Heart left ventricle (tissue), 16 donors: ENCODE data around the gene CFI. TPM values are rescaled to one million over a fixed set of nuclear protein-coding genes. Genes with fewer than 3 reads are reported as not detected.
"Not testable (repeated sequence)": the region's sequence is repeated elsewhere in the genome, so short reads cannot be mapped to it uniquely, and the experiment has no call there.

Experiments
- ATAC-seq, 4 donors: fragments of 200-7000 bp; cut with Tn5 transposase; one replicate each; pipeline ENCODE4 v1.9.1; 2020 to 2022; ENCODE audit warnings: moderate library complexity in 4 of 4, mild to moderate bottlenecking in 3 of 4, moderate number of reproducible peaks in 1 of 4
- DNase-seq, 5 donors: peaks; one replicate each; pipeline ENCODE4 v3.0.0-alpha.2; 2020
- H3K27ac ChIP-seq, 12 donors: fragments of 200-600 bp; sonication (generic) in 4 of 12; one replicate each; pipeline versions ENCODE4 v1.5.0 to v1.8.0; 2016 to 2022; ENCODE audit warnings: mild to moderate bottlenecking in 2 of 12
- H3K27me3 ChIP-seq, 9 donors: fragments of 200-600 bp; sonication (generic) in 2 of 9; one replicate each; pipeline versions ENCODE4 v1.5.1 to v1.8.0; 2016 to 2022; ENCODE audit warnings: mild to moderate bottlenecking in 3 of 9
- H3K36me3 ChIP-seq, 9 donors: fragments of 200-600 bp; sonication (generic) in 2 of 9; one replicate each; pipeline versions ENCODE4 v1.5.0 to v1.8.0; 2018 to 2022; ENCODE audit warnings: mild to moderate bottlenecking in 2 of 9
- H3K4me1 ChIP-seq, 12 donors: fragments of 200-600 bp; sonication (generic) in 4 of 12; one replicate each; pipeline versions ENCODE4 v1.5.0 to v1.8.0; 2016 to 2022; ENCODE audit warnings: mild to moderate bottlenecking in 3 of 12
- H3K4me3 ChIP-seq, 12 donors: fragments of 200-600 bp; sonication (generic) in 4 of 12; one replicate each; pipeline versions ENCODE4 v1.5.0 to v1.8.0; 2017 to 2022; ENCODE audit warnings: mild to moderate bottlenecking in 9 of 12, moderate library complexity in 4 of 12
- H3K9me3 ChIP-seq, 12 donors: fragments of 200-600 bp; sonication (generic) in 4 of 12; one replicate each; pipeline versions ENCODE4 v1.5.0 to v1.8.0; 2016 to 2022; ENCODE audit warnings: mild to moderate bottlenecking in 1 of 12
- POLR2A ChIP-seq, 2 donors: fragments of 450-650 bp; IDR thresholded peaks; one replicate each; pipeline ENCODE4 v1.6.1; 2017; ENCODE audit warnings: antibody characterized with exemption in 2 of 2, mild to moderate bottlenecking in 2 of 2, moderate library complexity in 2 of 2
- WGBS, 4 donors: extraction: QIAGEN DNeasy Blood & Tissue Kit in 2 of 4; methylation state at CpG; one replicate each; pipeline versions ENCODE4 v1.1.5 to v1.1.7; 2013 to 2018; 5-methylcytosine and 5-hydroxymethylcytosine counted together
- intact Hi-C, 10 donors: fragments of 100-400 bp; cut with DNase I; formaldehyde crosslinking; loops; one replicate each; pipeline versions ENCODE4 v1.11.1 to v1.14.2; 2022
- polyA plus RNA-seq, 2 donors: library from polyadenylated mRNA; stranded (reverse); fragments of 200-250 nt; gene quantifications; one replicate each; pipeline ENCODE4 v1.2.3, GENCODE V29; 2013
- total RNA-seq, 9 donors: library from RNA; depleted of rRNA in 2 of 9; stranded (reverse); fragments of >200 nt in 2 of 9; fragmentation: NEBNext Ultra II Directional in 3 of 9; extraction: Animal tissue kit (Norgen Biotek cat#: 25700) in 3 of 9; gene quantifications; one replicate each; pipeline versions ENCODE4 v1.1.0 to v1.2.4, GENCODE V29; 2016 to 2023
- TF ChIP-seq, protein P1 (sequence below), 12 donors: fragments of 200-600 bp; sonication (generic) in 4 of 12; IDR thresholded peaks; one replicate each; pipeline versions ENCODE4 v1.5.0 to v1.8.0; 2018 to 2022; ENCODE audit warnings: antibody characterized with exemption in 12 of 12, mild to moderate bottlenecking in 5 of 12
- donor health status: ischemic (EF 13 %, LVEDD 7.1; RV severe dilation, severe dysfunction).
- donor health status: healthy with polysubstance abuse.
- donor health status: DM: no; HTN: yes; CAD: no.
- donor health status: DM: no; HTN: no; CAD: no.
- donor health status: ischemic (EF 25% LVEDD 6.9; RV normal size, moderate dysfunction).
- donor health status: ischemic (EF 25% LVEDD 5.7; RV mildly dilated, moderate dysfunction).
- donor health status: healthy.
- donor health status: DM: yes; HTN: yes; CAD: no.
- donor health status: ischemic (EF 35%, LVEDD 5.7; RV mildly dilated, moderate dysfunction).
- donor health status: nonischemic (EF 11% LVEDD 7.7; RV severe dilation, severe dysfunction).
- donor health status: DM: yes; HTN: yes; CAD: no.
- donor health status: PGD.
- donor health status: ischemic (EF 29% LVEDD 5.4; RV normal size, mild dysfunction).
- donor health status: nonischemic (EF 23%, LVEDD 6.1; RV moderate dilation, normal function).

Gene CFI
- total and polyA plus RNA-seq, 11 donors, result 6.2 to 52.0 (median 9.0) TPM

DNA sequence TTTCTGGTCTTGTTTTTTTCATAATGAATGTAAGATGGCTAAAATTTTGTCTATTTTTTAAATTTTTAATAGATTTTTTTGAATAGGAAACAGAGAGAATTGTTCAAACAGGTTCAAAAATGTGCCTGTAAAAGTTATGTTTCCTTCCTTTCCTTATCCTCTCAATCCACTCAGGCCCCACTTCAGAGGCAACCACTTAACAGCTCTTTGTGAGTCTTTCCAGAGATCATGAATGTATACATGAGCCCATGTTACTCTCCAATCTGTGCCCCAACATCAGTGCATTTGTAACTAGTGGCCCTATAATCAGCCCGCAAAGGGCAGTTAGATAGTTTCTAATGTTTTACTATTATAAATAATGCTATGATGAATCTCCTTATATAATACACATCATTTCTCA lies 14.0 kb downstream of the CFI start:
- DNase-seq, result no peak
- TF ChIP-seq, protein P1, sequence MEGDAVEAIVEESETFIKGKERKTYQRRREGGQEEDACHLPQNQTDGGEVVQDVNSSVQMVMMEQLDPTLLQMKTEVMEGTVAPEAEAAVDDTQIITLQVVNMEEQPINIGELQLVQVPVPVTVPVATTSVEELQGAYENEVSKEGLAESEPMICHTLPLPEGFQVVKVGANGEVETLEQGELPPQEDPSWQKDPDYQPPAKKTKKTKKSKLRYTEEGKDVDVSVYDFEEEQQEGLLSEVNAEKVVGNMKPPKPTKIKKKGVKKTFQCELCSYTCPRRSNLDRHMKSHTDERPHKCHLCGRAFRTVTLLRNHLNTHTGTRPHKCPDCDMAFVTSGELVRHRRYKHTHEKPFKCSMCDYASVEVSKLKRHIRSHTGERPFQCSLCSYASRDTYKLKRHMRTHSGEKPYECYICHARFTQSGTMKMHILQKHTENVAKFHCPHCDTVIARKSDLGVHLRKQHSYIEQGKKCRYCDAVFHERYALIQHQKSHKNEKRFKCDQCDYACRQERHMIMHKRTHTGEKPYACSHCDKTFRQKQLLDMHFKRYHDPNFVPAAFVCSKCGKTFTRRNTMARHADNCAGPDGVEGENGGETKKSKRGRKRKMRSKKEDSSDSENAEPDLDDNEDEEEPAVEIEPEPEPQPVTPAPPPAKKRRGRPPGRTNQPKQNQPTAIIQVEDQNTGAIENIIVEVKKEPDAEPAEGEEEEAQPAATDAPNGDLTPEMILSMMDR (IDR thresholded peaks at IDR 0.05), result no peak
- TF ChIP-seq POLR2A (IDR thresholded peaks at IDR 0.05), result no peak
- intact Hi-C loops, result no loop called here
- Histone ChIP-seq H3K27ac (no peak overlapping the region), H3K9me3 (peaks cover 0 to 17% (median 0%) of the 10 kb centered on the region in 12 donors), H3K27me3 (no peaks in the 10 kb centered on the region), H3K4me3 (no peak overlapping the region), H3K36me3 (no peaks in the 10 kb centered on the region), H3K4me1 (no peaks in the 10 kb centered on the region)
- WGBS, 4 donors, result 51 to 85% (median 72%) methylated on average over 1 of the region's 1 CpG
- no peak for ATAC-seq

DNA sequence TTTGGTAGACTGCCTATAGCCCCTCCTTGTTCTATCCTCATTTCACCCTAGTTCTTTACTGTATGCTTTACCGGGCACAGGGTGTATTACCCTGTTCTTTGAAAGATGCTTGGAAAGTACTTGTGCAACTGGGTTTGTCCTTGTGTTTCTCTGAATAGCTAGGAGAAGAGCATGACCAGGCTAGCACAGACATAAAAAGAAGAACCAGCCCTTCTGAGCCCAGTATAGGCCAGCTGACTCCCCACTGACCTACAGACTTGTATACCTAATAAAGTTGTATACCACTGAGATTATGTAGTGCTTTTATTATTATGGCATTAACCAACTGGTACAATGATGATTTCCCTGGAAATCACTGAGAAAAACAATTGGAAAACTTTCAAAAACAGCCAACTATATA lies 15.0 kb downstream of the CFI start:
- H3K4me3 ChIP-seq, result no peak overlapping the region
- peaks cover 0 to 17% (median 0%) of the 10 kb centered on the region in 12 donors for H3K9me3 ChIP-seq
- TF ChIP-seq POLR2A (IDR thresholded peaks at IDR 0.05), result no peak
- TF ChIP-seq, protein P1 (IDR thresholded peaks at IDR 0.05), result no peak
- no peak for ATAC-seq
- H3K27me3 ChIP-seq, result no peaks in the 10 kb centered on the region
- no peaks in the 10 kb centered on the region for H3K36me3 ChIP-seq
- no peaks in the 10 kb centered on the region for H3K4me1 ChIP-seq
- 89 to 94% (median 93%) methylated on average over 1 of the region's 1 CpG for WGBS, 4 donors
- intact Hi-C loops, result no loop called here
- H3K27ac ChIP-seq, result no peak overlapping the region
- DNase-seq, result no peak

DNA sequence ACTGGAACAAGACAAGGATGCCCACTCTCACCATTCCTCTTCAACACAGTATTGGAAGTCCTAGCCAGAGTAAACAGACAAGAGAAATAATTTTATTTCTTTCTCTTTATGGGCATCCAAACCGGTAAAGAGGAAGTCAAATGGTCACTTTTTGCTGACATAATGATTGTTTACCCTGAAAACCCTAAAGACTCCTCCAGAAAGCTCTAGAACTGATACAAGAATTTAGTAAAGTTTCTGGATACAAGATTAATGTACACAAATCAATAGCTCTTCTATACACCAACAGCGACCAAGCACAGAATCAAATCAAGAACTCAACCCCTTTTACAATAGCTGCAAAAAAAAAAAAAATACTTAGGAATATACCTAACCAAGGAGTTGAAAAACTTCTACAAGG lies 19.7 kb downstream of the CFI start:
- H3K36me3 ChIP-seq, ATAC-seq, DNase-seq, H3K27ac ChIP-seq, H3K27me3 ChIP-seq, intact Hi-C loops, H3K4me1 ChIP-seq, H3K4me3 ChIP-seq: not testable (repeated sequence)
- WGBS, 4 donors, result 86 to 92% (median 88%) methylated on average over 2 of the region's 2 CpGs
- H3K9me3 ChIP-seq, result peaks cover 0 to 13% (median 0%) of the 10 kb centered on the region in 12 donors

DNA sequence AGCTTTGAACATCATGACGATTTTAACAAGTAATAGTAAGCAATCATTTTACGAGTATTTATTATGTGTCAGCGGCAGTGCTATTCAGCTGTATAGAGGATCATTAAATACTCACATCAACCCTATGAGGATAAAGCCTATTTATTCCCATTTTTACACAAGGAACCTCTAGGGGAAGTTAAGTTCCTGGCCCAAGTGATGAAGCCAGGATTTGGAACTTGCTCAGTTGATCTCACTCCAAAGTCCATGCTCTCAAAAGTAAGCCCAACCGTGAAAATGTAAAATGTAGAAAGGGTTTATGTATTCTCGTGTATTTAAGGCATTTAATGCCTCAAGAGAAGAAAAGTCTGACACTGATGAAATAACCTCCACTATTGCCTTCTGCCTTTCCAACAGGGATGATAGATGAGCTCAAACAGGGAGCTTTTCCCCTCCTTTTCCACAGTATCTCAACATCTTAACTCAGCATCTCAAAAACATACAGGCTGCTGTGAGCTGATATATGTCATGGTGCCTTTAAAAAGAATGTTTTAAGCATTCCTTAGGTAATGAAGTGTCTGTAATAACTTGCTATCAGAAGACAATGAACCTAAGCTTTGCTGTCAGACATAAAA lies 36.9 kb downstream of the CFI start:
- WGBS, 4 donors, result 73 to 82% (median 79%) methylated on average over 5 of the region's 5 CpGs
- no peak overlapping the region for H3K4me3 ChIP-seq
- H3K9me3 ChIP-seq, result no peaks in the 10 kb centered on the region
- H3K27me3 ChIP-seq, result no peaks in the 10 kb centered on the region
- intact Hi-C loops, result no loop called here
- H3K4me1 ChIP-seq, result peaks cover 0 to 4% (median 0%) of the 10 kb centered on the region in 12 donors
- no peak for DNase-seq
- no peak for ATAC-seq
- H3K36me3 ChIP-seq, result peaks cover 0 to 16% (median 0%) of the 10 kb centered on the region in 9 donors
- H3K27ac ChIP-seq, result no peak overlapping the region
- TF ChIP-seq, protein P1 (IDR thresholded peaks at IDR 0.05), result no peak
- no peak for TF ChIP-seq POLR2A (IDR thresholded peaks at IDR 0.05)

DNA sequence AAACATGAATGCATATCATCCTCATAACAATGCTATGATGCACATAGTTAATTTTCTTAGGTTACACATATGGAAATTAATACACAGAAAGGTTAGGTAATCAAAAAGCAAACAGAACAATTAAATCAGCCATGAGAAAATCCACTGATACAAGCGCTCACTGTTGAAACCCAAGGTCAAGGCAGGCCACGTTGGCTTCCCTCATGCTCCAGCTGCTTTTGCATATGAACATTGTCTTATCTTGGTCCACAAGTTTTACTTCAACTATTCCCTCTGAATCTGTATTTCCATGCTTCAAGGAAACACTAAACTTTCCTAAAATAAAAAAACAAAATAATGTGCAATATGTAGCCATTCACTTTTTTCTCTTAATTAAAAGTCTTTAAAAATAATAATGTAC lies 37.4 kb downstream of the CFI start:
- H3K4me1 ChIP-seq, result peaks cover 0 to 4% (median 0%) of the 10 kb centered on the region in 12 donors
- H3K36me3 ChIP-seq, result peaks cover 0 to 16% (median 0%) of the 10 kb centered on the region in 9 donors
- 54 to 72% (median 63%) methylated on average over 2 of the region's 2 CpGs for WGBS, 4 donors
- ATAC-seq (peak in 1 of 4 donors; percentile 48), DNase-seq (peak in 1 of 5 donors; percentile 29)
- H3K27ac ChIP-seq, result no peak overlapping the region
- no peaks in the 10 kb centered on the region for H3K27me3 ChIP-seq
- intact Hi-C loops, result no loop called here
- no peaks in the 10 kb centered on the region for H3K9me3 ChIP-seq
- no peak overlapping the region for H3K4me3 ChIP-seq
- TF ChIP-seq POLR2A (IDR thresholded peaks at IDR 0.05), result no peak
- TF ChIP-seq, protein P1 (IDR thresholded peaks at IDR 0.05), result no peak
